Epithelial cell of esophagus (primary cell): Measurements from ENCODE around the gene DMPK.
A peak's percentile ranks its signal among the peaks of the same experiment; 100 is the strongest.

Source experiments
- DNase-seq: peaks from one replicate; pipeline ENCODE4 v3.0.0; 2010; ENCODE audit warnings: low read depth
- H3K4me3 ChIP-seq: 2 replicates; pipeline ENCODE4 v1.5.1; 2011; ENCODE audit warnings: mild to moderate bottlenecking, low read length, control low read depth
- TF ChIP-seq, protein P1 (sequence below): IDR thresholded peaks from 2 replicates; pipeline ENCODE4 v1.5.1; 2011; ENCODE audit warnings: low read depth, mild to moderate bottlenecking, low read length, control low read depth, inconsistent platforms; ENCODE audit not compliant: insufficient read depth; ENCODE audit errors: missing control alignments

DMPK gene

DNA sequence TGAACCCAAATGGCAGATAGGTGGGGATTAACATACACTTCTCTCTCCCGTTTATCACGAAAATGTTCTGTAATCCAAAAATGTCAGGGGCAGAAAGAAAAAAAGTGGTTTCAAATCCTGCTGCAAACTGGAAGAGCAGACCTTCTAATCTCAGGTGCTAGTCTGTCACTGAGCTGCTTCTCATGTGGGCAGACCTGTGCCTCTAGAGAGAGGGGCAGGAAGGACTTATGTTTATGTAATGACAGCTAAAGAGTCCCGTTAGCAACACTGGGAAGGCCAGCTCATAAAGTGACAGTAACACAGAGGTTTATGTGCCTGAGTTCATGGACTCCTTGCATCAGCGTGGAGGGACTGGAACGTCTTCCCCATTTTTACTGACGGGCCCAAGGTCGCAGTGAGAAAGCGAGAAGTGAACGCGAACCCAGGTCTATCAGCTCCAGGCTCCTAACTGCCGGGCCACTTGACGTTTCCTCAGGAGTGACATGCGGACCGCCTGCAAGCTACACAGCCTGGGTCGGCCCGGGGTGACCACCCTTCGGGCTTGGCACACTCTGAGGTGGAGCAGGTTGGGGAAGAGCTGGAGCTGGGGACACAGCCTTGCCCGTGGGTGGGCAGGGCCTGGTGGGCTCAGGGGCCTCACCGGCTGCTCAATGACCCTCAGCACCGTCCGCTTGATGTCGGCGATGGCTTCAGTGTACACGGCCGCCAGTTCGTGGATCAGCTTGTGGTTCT, 42.4 kb upstream of the DMPK start:
- H3K4me3 ChIP-seq, result no peak overlapping the region
- no peak for DNase-seq
- TF ChIP-seq, protein P1, sequence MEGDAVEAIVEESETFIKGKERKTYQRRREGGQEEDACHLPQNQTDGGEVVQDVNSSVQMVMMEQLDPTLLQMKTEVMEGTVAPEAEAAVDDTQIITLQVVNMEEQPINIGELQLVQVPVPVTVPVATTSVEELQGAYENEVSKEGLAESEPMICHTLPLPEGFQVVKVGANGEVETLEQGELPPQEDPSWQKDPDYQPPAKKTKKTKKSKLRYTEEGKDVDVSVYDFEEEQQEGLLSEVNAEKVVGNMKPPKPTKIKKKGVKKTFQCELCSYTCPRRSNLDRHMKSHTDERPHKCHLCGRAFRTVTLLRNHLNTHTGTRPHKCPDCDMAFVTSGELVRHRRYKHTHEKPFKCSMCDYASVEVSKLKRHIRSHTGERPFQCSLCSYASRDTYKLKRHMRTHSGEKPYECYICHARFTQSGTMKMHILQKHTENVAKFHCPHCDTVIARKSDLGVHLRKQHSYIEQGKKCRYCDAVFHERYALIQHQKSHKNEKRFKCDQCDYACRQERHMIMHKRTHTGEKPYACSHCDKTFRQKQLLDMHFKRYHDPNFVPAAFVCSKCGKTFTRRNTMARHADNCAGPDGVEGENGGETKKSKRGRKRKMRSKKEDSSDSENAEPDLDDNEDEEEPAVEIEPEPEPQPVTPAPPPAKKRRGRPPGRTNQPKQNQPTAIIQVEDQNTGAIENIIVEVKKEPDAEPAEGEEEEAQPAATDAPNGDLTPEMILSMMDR, result no peak

DNA sequence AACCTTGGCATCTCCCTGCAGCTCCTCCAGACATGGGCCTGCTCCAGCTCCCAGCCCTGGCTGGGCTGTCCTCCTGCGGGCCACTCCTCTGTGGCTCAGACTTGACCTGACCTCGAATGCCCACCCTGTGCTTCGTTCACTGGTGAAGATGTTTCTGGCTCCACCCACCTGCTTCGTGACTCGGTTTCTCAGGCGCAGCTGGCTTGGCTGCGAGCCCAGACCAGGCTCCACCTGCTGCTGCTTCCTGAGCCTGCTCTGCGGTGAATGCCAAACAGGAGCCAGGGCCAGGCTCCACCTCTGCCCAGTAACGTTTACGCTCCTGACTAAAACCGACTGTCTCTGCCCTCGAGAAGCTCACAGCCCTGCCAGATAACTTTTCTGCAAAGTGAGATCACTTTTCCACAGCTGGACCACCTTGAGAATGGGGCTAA, 41.8 kb upstream of the DMPK start:
- peak; percentile 59 for DNase-seq
- no peak overlapping the region for H3K4me3 ChIP-seq
- TF ChIP-seq, protein P1, result no peak

DNA sequence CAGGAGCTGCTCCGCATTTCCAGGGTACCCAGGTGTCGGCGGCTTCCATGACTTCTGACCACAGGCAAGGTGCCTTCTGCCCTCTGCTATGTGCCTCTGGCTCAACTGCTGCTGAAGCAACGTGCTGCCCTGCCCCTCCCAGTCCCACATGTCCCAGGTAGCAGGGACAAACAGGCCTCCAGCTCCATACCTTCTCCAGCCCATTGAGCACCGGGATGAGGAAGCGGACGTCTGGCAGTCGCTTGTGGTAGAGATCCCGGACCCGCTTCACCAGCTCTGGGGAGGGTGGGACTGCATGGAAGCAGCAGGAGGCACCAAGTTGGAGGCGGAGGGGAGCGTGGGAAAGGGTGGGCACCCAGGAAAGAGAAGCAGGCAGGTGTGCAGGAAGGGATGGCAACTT, 40.9 kb upstream of the DMPK start:
- TF ChIP-seq, protein P1, result no peak
- H3K4me3 ChIP-seq, result no peak overlapping the region
- no peak for DNase-seq

DNA sequence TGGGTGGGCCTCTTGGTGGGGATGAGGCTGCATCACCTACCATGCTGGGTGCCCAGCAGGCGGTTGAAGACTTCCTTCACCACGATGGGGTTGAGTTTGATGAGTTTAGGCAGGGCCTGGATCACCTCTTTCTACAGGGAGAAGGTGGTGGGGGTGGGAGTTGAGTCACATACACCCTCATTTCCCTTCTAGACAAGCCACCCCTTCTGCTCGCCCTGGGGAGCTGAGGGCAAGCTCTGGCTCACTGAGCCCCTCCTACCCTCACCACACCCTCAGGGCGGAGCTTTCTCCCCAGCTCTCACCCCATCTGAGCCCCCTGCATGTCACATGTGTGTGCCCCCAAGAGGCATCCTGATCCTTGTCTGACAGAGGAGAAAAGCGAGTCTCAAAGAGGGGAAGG, 40.4 kb upstream of the DMPK start:
- TF ChIP-seq, protein P1, result no peak
- DNase-seq, result no peak
- H3K4me3 ChIP-seq, result no peak overlapping the region

DNA sequence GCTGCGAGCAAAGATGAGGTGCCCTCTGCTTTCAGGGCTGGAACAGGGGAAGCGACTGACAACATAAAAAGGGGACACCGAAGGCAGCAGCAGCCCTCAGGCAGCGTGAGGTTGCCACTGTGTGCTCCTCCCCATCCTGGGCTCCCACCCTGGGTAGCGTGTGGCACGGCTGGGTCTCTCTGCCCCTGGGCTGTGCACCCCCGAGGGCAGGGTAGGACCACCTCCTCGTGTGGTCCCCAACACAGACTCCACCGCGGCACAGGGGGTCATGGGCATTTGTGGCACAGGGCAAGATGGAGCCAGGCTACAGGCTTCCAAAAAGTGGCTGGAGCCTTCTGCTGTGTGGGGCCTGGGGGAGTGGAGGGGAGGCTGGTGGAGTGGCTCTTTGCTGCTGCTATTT, 39.3 kb upstream of the DMPK start:
- TF ChIP-seq, protein P1, result no peak
- DNase-seq, result no peak
- H3K4me3 ChIP-seq, result no peak overlapping the region

DNA sequence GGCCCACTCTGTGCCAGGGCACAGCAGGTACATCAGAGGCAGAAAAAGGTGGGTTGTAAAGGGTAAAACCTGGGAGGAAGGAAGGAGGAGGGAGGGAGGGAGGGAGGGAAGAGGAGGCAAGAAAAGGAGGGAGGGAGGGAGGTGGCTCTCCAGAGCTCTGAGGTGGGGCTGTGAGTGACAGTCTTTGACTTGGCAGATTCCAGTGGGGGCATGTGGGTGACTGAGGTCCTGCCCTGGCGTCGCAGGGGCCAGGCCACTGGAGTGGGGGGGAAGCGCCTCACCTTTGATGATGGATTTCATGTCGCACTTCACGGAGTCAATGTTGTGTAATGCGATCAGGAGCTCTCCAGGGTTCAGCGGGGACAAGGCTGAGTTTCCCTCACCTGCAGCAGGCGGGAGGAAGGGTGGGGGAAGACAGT, 38.8 kb upstream of the DMPK start:
- no peak overlapping the region for H3K4me3 ChIP-seq
- TF ChIP-seq, protein P1, result no peak
- no peak for DNase-seq
